Activated CD4-positive, alpha-beta T cell treated with anti-CD3 and anti-CD28 coated beads, Interleukin-2, amount 50 U/mL, for 1 hour (primary cell): ENCODE results near the gene CYP2D6.
"Not testable (repeated sequence)": the region's sequence is repeated elsewhere in the genome, so short reads cannot be mapped to it uniquely, and the experiment has no call there.

Experiments
- DNase-seq: peaks from one replicate; pipeline ENCODE4 v3.0.0-alpha.2; 2020

Gene CYP2D6

DNA sequence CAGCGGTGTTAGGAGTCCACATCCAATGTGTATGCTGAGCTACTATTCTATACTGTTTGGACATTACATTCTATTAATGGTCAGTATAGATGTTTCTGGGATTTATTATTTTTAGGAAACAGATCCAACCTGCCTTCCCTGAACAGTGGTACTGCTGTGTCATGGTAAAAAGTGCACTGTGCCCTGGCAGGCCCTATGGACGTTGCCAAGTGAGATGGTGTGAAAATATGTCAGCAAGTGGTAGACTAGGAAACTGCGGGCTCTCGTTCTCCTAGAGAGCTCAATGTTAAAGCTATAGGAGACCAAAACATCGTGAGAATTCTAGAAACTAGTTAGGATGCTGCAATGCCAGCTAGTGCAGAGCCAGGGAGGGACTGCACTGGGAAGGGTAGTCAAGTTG, 26.0 kb upstream of the CYP2D6 start:
- DNase-seq: no peak

DNA sequence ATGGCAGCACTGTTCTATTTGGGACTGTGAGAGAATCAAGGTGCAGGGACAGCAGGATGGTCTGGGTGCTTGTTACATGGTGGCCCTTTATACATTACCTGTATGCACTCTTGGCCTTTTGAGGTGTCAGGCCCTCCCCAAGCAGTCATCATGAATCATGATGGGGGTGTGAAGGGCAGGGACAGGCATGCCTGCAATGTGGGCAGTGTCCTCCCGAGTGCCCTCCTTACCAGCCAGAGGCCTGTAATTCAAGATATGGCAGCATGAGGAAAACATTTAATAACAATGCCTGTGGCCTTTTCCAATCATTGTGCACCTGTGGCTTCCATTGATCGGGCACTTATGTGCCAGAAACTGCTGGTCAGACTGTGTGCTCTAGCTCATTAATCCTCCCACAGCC, 25.5 kb upstream of the CYP2D6 start:
- no peak for DNase-seq

DNA sequence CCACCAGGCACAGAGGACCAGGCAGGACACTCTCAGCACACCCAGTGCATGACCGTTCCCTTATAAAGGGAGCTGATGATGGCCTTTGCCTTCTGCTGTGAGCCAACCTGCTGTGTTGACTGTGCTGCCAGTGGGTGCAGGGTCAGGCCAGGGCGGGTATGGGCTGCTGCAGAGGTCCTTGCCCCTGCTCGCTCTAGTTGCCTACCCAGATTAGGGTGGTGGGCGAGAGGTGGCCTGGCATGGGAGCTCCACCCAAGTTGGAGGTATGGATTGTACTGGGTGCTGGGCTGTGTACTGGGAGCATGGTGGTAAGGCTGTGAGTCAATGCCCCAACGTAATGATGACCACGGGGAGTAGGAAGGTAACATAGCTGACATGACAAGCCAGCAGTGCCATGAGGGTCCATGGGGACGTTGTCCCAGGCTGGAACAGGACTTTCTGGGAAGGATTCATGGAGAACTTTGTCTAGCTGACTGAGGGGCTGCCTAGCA, 24.5 kb upstream of the CYP2D6 start:
- no peak for DNase-seq

DNA sequence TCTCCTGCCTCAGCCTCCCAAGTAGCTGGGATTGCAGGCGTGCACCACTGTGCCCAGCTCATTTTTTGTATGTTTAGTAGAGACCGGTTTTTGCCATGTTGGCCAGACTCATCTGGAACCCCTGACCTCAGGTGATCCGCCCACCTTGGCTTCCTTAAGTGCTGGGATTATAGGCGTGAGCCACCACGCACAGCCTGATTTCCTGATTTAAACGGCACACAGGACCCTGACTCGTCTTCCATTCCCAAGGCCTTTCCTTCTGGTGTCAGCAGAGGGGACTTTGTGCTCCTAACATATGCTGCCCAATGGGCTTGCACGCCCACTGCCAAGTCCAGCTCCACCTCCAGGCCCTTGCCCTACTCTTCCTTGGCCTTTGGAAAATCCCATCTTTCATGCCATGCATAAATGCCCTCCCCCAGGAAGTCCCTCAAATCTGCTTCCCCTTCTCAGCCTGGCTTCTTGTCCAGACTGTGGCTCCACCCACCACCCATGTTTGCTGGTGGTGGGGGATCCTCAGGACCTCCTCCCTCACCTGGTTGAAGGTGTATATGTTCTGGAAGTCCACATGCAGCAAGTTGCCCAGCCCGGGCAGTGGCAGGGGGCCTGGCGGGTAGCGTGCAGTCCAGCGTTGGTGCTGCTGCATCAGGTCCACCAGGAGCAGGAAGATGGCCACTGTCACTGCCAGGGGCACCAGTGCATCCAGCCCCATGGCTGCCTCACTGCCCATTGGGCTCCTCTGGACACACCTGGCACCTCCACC, 23.9 kb upstream of the CYP2D6 start:
- DNase-seq: no peak

DNA sequence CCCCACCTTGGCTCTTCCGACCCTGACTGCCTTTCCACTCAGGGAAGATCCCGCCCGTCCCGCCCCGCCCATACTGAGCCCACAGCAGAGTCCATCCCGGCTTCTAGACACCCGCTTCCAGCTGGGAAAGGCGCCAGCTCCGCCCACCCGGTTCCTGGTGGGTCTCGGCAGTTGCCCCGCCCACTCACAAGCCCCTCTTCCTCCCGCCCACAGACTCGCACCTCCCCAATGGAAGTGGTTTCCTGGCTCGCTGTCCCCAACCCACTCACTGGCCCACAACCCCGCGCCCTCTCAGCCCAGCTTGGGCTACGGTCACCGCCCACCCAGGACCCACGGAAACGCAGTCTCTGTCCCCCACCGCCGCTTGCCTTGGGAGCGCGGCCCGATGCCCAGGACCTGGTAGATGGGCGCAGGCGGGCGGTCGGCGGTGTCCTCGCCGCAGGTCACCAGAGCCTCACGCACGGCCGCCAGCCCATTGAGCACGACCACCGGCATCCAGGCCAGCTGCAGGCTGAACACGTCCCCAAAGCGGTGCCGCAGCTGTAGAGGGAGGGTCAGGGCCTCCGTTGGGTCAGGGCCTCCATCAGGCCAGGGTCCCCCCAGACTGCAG, 22.2 kb upstream of the CYP2D6 start:
- no peak for DNase-seq

DNA sequence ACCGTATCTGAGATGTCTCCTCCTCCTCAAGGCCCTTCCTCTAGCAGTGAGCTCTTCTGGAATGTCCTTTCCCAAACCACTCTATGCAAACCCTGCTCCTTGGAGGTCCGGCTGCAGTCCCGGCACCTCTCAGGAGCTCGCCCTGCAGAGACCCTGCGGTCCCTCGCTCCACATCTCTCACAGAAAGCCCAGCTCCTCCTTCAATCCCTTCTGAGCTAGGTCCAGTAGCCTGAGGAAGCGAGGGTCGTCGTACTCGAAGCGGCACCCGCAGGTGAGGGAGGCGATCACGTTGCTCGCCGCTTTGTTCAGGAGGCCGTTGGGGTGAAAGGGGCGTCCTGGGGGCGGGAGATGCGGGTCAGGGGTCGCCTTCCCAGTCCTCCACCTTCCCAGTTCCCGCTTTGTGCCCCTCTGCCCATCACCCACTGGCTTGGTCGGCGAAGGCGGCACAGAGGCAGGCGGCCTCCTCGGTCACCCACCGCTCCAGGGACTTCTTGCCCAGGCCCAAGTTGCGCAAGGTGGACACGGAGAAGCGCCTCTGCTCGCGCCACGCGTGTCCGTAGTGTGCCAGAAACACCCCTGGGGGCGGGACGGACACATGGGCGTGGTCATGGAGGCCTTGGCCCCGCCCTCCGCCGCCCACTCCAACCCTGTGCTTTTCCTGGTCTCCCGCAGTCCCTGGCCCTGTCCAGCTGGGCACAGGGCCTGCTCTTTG, 21.5 kb upstream of the CYP2D6 start:
- DNase-seq: no peak

DNA sequence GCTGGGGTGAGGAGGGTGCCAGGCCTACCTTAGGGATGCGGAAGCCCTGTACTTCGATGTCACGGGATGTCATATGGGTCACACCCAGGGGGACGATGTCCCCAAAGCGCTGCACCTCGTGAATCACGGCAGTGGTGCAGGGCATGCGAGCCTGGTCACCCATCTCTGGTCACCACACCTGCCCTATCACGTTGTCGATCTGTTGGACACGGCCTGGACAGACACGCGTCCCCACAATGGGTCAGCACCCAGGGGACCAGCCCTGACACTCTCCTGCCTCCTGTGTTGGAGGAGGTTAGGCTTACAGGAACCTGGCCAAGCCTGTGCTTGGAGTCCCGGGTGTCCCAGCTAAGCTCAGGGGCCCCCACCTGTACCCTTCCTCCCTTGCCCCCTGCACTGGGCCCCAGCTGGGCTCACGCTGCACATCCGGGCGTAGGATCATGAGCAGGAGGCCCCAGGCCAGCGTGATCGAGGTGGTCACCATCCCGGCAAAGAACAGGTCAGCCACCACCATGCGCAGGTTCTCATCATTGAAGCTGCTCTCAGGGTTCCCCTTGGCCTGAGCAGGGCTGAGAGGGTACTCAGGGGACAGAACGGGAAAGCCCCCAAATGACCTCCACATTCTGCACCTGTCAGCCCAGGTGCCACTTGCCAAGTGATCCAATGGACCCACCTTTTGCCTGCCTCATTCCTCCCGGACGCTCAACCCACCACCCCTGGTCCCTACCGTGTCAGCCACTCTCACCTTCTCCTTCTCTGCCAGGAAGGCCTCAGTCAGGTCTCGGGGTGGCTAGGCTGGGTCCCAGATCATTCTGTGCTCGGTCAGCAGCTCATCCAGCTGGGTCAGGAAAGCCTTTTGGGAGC, 20.3 kb upstream of the CYP2D6 start:
- DNase-seq: no peak

DNA sequence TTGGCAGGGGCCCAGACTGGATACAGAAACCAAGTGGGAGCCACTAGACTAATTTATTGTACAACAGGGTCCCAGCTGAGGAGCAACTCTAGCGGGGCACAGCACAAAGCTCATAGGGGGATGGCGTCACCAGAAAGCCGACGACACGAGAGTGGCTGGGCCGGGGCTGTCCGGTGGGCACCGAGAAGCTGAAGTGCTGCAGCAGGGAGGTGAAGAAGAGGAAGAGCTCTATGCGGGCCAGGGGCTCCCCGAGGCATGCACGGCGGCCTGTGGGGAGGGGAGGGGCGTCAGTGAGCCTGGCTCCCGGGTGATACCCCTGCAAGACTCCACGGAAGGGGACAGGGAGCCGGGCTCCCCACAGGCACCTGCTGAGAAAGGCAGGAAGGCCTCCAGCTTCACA, 19.2 kb upstream of the CYP2D6 start:
- not testable (repeated sequence) for DNase-seq

DNA sequence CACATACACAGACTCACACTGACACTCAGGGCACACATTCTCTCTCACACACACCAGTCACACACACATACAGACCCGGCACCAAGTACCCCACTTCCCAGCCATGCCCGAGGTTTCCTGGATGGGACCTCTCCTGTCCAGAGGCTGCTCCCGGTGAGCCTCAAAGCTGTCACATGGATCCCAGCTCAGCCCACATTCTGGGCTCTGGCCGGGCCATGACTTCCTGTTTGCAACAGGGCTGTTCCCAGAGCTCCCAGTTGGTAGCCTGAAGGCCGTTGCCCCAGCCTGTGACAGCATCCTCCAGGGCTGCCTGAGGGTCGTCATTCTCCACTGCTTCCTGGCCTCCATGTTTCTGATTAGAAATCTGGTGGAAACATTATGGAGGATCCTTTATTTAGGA, 14.6 kb upstream of the CYP2D6 start:
- no peak for DNase-seq

DNA sequence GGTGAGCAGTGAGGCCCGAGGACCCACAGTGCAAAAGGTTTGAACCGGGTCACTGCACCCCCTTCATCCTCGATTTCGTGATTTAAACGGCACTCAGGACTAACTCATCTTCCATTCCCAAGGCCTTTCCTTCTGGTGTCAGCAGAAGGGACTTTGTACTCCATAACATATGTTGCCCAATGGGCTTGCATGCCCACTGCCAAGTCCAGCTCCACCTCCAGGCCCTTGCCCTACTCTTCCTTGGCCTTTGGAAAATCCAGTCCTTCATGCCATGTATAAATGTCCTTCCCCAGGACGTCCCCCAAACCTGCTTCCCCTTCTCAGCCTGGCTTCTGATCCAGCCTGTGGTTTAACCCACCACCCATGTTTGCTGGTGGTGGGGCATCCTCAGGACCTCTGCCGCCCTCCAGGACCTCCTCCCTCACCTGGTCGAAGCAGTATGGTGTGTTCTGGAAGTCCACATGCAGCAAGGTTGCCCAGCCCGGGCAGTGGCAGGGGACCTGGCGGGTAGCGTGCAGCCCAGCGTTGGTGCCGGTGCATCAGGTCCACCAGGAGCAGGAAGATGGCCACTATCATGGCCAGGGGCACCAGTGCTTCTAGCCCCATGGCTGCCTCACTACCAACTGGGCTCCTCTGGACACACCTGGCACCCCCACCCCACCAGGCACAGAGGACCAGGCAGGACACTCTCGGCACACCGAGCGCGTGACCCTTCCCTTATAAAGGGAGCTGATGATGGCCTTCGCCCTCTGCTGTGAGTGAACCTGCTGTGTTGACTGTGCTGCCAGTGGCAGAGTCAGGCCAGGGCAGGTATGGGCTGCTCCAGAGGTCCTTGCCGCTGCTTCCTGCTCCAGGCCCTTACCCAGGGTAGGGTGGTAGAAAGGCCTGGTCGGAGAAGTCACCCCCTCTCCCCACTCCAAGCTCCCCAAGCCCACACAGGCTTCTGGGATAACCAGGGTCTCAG, 13.5 kb upstream of the CYP2D6 start:
- not testable (repeated sequence) for DNase-seq

DNA sequence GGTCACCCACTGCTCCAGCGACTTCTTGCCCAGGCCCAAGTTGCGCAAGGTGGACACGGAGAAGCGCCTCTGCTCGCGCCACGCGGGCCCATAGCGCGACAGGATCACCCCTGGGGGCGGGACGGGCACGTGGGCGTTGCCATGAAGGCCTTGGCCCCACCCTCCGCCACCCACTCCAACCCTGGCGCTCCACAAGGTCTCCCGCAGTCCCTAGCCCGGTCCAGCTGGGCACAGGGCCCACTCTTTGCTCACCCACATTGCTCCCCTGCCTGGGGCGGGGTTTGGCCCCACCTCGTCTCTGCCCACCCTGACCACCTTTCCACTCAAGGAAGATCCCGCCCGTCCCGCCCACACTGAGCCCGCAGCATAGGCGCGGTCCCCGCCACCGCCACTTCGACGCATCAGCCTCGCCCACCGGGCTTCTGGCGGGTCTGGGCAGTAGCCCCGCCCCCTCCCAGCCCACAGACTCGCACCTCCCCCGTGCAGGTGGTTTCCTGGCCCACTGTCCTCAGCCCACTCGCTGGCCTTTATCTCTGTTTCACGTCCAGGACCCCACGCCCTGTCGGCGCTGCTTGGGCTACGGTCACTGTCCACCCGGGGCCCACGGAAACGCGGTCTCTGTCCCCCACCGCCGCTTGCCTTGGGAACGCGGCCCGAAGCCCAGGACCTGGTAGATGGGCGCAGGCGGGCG, 12.3 kb upstream of the CYP2D6 start:
- DNase-seq: no peak

DNA sequence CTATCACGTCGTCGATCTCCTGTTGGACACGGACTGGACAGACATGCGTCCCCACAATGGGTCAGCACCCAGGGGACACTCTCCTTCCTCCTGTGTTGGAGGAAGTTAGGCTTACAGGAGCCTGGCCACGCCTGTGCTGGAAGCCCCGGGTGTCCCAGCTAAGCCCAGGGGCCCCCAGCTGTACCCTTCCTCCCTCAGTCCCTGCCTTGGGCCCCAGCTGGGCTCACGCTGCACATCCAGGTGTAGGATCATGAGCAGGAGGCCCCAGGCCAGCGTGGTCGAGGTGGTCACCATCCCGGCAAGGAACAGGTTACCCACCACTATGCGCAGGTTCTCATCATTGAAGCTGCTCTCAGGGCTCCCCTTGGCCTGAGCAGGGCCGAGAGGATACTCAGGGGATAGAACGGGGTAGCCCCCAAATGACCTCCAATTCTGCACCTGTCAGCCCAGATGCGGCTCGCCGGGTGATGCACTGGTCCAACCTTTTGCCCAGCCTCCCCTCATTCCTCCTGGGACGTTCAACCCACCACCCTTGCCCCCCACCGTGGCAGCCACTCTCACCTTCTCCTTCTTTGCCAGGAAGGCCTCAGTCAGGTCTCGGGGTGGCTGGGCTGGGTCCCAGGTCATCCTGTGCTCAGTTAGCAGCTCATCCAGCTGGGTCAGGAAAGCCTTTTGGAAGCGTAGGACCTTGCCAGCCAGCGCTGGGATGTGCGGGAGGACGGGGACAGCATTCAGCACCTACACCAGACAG, 10.9 kb upstream of the CYP2D6 start:
- DNase-seq: not testable (repeated sequence)

DNA sequence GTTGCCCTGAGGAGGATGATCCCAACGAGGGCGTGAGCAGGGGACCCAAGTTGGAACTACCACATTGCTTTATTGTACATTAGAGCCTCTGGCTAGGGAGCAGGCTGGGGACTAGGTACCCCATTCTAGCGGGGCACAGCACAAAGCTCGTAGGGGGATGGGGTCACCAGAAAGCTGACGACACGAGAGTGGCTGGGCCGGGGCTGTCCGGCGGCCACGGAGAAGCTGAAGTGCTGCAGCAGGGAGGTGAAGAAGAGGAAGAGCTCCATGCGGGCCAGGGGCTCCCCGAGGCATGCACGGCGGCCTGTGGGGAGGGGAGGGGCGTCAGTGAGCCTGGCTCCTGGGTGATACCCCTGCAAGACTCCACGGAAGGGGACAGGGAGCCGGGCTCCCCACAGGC, 9.5 kb upstream of the CYP2D6 start:
- not testable (repeated sequence) for DNase-seq

DNA sequence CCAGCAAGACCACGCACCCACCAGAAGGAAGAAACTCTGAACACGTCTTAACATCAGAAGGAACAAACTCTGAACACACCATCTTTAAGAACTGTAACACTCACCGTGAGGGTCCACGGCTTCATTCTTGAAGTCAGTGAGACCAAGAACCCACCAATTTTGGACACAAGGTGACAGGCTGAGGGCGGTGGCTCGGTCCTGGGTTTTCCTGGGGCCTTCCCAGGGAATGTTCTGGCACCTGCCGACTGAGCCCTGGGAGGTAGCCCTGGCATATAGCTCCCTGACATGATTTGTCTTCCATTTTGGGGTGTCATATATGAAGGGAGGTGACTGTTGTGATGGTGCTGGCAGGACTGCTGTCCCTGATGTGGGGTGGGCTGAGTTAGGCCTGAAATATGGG, 8.9 kb upstream of the CYP2D6 start:
- DNase-seq: not testable (repeated sequence)

DNA sequence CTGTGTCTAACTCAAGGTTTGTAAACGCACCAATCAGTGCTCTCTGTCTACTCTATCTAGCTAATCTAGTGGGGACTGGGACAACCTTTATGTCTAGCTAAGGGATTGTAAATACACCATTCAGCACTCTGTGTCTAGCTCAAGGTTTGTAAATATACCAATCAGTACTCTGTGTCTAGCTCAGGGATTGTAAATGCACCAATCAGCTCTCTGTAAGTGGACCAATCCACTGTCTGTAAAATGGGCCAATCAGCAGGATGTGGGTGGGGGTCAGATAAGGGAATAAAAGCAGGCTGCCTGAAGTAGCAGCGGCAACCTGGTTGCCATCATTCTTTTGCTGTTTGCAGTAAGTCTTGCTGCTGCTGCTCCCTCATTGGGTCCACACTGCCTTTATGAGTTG, 8.4 kb upstream of the CYP2D6 start:
- DNase-seq: no peak

DNA sequence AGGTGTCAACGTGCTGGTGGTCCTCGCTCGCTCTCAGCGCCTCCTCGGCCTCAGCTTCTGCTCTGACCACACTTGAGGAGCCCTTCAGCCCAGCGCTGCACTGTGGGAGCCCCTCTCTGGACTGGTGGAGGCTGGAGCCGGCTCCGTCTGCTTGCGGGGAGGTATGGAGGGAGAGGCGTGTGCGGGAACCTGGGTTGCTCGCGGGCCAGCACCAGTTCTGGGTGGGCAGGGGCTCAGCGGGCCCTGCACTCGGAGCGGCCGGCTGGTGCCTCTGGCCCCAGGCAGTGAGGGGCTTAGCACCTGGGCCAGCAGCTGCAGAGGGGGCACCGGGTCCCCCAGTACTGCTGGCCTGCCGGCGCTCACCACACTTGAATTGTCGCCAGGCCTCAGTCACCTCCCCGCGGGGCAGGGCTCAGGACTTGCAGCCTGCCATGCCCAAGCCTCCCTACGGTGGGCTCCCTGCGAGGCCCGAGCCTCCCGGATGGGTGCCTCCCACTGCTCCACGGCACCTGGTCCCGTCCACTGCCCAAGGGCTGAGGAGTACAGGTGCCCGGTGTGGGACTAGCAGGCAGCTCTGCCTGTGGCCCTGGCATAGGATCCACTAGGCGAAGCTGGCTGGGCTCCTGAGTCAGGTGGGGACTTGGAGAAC, 7.6 kb upstream of the CYP2D6 start:
- no peak for DNase-seq

DNA sequence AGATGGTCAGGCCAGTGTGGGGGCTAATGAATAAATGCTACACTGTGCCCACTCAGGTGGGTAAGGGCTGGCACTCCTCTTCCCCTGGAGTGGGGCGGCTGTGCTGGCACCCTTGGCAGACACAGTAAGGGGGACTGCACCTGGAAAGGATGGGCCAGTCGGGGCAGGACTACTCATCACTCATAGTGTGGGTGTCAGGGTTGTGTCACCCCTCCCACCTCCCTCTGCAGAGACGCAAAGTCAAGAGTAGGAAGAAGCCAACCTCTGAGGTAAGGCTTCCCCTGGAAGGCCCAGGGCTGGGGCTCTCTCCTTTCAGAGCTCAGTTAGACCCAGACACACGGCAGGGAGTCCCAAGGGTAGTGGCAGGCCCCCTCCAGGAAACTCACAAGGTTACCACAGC, 5.1 kb upstream of the CYP2D6 start:
- DNase-seq: not testable (repeated sequence)

DNA sequence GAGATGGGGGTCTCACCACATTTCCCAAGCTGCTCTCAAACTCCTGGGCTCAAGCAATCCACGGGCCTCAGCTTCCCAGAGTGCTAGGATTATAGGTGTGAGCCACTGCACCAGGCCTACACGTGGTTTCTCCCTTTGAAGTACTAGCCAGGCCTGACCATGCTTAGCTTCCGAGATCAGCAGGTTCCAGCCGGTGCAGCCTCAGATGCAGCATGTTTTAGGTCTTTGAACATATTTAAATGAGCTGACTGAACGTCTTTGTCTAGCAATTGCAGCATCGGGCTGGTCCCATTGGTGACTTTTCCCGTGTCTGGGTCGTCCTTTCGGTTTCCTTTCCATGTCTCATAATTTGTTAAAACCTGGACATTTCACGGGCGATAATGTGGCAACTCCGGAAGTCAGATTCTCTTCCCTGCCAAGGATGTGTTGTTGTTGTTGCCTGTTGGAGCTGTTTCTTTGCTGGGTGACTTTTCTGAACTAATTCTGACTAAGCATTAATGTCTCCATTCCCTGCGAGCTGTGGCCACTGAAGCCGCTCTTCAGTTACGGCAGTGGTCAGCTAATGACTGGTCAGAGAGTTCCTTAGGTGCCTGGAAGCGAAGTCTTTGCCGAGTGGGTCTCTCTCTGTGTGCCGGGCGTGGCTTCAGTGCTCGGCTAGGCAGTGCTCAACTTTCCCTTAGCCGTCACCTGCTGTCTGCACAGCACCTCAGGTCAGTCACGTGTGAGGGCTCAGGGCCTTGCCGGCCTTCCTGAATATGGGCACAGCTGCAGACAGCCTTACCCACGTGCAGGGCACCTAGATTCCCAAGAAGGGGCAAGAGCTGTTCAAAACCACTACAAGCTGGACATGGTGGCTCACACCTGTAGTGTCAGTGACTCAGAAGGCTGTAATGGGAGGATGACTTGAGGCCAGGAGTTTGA, 3.8 kb upstream of the CYP2D6 start:
- DNase-seq: no peak

DNA sequence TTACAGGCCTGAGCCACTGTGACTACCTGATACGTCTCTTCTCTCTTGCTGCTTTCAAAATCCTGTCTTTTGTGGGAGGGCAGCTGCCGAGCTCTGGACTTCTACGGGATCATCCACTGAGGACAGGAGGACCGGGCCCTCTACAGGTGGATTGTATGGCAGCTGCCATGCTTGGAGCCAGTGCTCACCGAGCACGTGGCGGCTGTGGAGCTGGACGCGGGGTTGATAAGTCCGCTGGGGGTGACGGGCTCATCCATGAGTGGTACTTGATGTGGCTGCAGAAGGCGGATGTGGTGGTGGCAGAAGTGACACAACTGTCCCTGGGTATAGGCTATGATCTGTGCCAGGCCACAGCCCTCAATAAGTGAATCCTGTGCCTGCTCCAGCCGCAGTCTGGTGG, 1.8 kb upstream of the CYP2D6 start:
- DNase-seq: no peak
